Fibroblast of the conjunctiva (primary cell): ENCODE data around the gene PRRG1.
"Not testable (repeated sequence)": the region's sequence is repeated elsewhere in the genome, so short reads cannot be mapped to it uniquely, and the experiment has no call there.

Experiments used
- DNase-seq: peaks from one replicate; pipeline ENCODE4 v3.0.0-alpha.2; 2010; ENCODE audit warnings: low read depth

Gene PRRG1

GRCh38 chrX:37378830-37379229, 29.7 kb downstream of the PRRG1 start:
- DNase-seq = no peak

GRCh38 chrX:37380256-37380655, 31.1 kb downstream of the PRRG1 start:
- DNase-seq = no peak

GRCh38 chrX:37380924-37381323, 31.8 kb downstream of the PRRG1 start:
- DNase-seq = no peak

- no peak for DNase-seq
Measured at GRCh38 chrX:37383313-37383712, 34.1 kb downstream of the PRRG1 start.

- DNase-seq = no peak
Measured at GRCh38 chrX:37388413-37388812, 39.2 kb downstream of the PRRG1 start.

GRCh38 chrX:37405956-37406355, 56.8 kb downstream of the PRRG1 start:
- peak; percentile 2 for DNase-seq

GRCh38 chrX:37407736-37408135, 58.6 kb downstream of the PRRG1 start:
- DNase-seq = no peak

- DNase-seq = no peak
Measured at GRCh38 chrX:37409278-37409677, 60.1 kb downstream of the PRRG1 start.

- no peak for DNase-seq
Measured at GRCh38 chrX:37420185-37420584, 71.0 kb downstream of the PRRG1 start.

GRCh38 chrX:37420756-37421155, 71.6 kb downstream of the PRRG1 start:
- no peak for DNase-seq

- no peak for DNase-seq
Measured at GRCh38 chrX:37424000-37424429, 74.9 kb downstream of the PRRG1 start.

GRCh38 chrX:37425370-37425769, 76.2 kb downstream of the PRRG1 start:
- DNase-seq = no peak

- DNase-seq = not testable (repeated sequence)
Measured at GRCh38 chrX:37428962-37429361, 79.8 kb downstream of the PRRG1 start.

- no peak for DNase-seq
Measured at GRCh38 chrX:37434362-37434761, 85.2 kb downstream of the PRRG1 start.

- DNase-seq = no peak
Measured at GRCh38 chrX:37437160-37437559, 88.0 kb downstream of the PRRG1 start.

GRCh38 chrX:37441377-37441776, 92.2 kb downstream of the PRRG1 start:
- no peak for DNase-seq

- DNase-seq = no peak
Measured at GRCh38 chrX:37445182-37445581, 96.0 kb downstream of the PRRG1 start.

GRCh38 chrX:37453821-37454220, 104.7 kb downstream of the PRRG1 start:
- DNase-seq = no peak

- no peak for DNase-seq
Measured at GRCh38 chrX:37454537-37455285, 105.5 kb downstream of the PRRG1 start.

GRCh38 chrX:37455381-37455780, 106.2 kb downstream of the PRRG1 start:
- DNase-seq = no peak

- not testable (repeated sequence) for DNase-seq
Measured at GRCh38 chrX:37460285-37460684, 111.1 kb downstream of the PRRG1 start.

GRCh38 chrX:37462346-37462745, 113.2 kb downstream of the PRRG1 start:
- no peak for DNase-seq

- no peak for DNase-seq
Measured at GRCh38 chrX:37468124-37468739, 119.1 kb downstream of the PRRG1 start.

- no peak for DNase-seq
Measured at GRCh38 chrX:37470711-37471110, 121.5 kb downstream of the PRRG1 start.
